ENCODE measurements around the gene LILRB5.
"Not testable (repeated sequence)": the region's sequence is repeated elsewhere in the genome, so short reads cannot be mapped to it uniquely, and the experiment has no call there.

LILRB5 gene

DNA sequence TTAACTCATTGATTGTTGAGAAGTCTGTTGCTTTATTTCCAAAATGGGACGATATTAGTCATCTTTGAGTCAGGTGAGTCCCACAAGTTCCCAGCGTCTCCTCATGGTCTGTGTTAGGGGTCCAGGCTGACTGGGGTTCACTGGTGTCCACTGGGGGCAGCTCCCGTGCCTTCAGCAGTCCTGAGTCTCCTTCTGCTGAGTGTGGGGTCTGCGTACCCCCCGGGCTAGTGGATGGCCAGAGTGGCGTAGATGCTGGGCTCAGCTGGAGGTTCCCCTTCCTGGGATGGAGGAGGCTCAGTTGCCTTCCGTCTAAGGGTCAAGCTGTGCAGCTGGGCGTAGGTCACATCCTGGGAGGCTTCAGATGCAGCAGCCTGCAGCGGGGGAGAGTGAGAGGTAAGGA lies 40.2 kb downstream of the LILRB5 start:
- DNase-seq: no peak

DNA sequence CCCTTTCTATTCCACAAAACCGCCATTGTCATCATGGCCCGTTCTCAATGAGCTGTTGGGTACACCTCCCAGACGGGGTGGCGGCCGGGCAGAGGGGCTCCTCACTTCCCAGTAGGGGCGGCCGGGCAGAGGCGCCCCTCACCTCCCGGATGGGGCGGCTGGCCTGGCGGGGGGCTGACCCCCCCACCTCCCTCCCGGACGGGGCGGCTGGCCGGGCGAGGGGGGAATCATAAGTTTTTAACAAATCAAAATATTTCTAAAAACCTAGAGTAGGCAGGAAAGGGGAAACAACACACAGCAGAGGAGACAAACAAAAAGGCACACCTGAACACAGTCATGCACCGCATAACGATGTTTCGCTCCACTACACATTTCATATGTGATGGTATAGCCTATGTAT lies 42.3 kb downstream of the LILRB5 start:
- DNase-seq: not testable (repeated sequence)

DNA sequence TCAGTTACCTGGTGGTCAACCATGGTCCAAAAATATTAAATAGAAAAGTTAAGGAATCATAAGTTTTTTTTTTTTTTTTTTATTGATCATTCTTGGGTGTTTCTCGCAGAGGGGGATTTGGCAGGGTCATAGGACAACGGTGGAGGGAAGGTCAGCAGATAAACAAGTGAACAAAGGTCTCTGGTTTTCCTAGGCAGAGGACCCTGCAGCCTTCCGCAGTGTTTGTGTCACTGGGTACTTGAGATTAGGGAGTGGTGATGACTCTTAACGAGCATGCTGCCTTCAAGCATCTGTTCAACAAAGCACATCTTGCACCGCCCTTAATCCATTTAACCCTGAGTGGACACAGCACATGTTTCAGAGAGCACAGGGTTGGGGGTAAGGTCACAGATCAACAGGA lies 42.9 kb downstream of the LILRB5 start:
- DNase-seq: not testable (repeated sequence)

DNA sequence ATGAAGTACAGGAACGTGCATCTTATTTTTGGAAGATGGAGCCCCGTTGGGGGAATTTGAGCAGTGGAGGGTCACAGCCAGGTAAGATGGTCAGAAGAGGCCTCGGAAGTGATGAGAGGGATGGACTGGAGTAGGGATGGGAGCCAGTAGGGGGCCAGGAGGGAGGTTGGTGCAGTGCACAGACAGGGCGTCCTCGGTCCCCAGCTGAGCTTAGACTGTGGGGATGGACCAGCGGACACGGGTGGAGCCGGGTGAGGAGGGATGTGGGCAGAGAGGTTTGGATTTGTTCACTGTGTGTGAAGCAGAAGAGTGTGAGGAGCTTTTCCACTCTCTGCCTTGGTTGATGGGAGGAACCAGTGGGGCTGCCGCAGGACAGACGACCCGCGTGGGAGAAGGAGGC lies 45.8 kb downstream of the LILRB5 start:
- DNase-seq: no peak

DNA sequence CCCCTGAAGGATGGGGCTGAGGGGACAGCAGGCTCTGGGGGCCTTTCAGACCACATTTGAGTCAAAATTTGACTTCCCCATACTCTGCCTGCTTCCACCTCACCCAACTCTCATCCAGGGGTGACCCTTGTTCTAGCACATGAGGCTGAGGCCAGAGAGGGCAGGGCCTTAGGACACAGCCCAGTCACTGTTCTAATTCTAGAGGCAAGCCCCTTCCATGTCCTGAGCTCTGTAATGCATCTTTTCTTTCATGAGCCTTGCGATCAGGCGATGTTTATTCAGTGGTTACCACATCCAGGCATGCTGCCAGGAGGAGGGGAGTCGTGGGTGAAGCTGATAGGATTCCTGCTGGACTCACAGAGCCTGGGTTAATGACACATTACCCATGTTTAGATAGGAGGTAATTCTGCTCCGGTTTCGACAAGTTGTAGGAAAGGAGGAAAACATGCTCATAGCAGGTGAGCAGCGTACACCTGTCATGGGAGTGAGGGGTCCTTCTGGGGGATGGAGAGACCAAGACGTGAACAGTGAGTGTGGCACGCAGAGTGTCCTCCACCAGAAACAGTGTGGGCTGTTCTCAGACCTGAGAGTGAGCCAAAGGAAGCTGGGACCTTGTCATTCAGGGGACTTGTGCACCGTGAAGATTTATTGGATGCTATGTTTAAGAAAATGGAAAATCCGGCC lies 47.1 kb downstream of the LILRB5 start:
- DNase-seq: peak in 51 of 58 donors; percentile 9 to 86 (median 58)

DNA sequence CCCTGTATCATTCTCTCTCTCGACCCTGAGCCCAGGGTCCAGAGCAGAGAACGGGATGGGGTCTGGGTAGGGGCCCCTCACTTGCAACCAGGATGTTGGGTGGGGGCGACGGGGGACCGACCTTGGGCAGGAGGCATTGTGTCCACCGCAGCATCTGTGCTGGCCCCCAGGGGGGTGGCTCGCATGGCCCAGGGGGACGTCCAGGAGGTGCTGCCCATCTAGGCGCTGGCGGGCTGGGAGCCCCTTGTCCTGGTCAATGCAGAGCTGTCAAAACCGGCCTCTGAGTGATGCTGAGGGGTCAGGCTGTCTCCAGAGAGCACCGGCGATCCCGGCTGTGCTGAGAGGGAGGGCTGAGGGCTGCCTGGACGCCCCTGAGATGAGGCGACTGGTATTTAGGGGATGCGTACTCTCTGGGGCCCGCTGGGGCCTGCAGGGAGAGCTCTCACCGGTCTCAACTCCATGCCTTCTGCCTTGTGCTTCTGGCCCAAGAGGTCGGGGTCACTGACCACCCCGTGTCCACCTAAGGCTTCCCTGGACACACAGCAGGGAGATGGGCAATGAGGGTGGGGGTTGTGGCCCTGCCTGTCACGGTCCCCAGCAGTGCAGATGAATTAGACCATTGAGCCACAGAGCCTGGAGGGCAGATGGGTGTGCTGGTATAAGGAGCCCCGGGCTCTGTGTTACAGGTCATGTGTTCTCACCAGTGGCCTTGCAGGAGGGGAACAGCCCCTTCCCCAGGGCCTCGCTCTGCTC lies 47.8 kb downstream of the LILRB5 start:
- peak in 26 of 58 donors; percentile 15 to 81 (median 42) for DNase-seq

DNA sequence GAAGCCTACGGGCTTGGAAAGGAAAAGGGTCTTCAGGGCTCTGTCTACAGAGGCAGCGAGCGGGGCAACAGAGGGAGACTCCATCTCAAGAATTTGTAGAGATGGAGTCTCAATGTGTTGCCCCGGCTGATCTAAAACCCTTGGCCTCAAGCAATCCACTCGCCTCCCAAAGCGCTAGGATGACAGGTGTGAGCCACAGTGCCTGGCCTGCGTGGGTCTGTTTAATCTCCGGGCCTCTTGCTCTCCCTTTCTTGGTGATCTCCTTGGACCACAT lies 48.4 kb downstream of the LILRB5 start:
- no peak for DNase-seq

DNA sequence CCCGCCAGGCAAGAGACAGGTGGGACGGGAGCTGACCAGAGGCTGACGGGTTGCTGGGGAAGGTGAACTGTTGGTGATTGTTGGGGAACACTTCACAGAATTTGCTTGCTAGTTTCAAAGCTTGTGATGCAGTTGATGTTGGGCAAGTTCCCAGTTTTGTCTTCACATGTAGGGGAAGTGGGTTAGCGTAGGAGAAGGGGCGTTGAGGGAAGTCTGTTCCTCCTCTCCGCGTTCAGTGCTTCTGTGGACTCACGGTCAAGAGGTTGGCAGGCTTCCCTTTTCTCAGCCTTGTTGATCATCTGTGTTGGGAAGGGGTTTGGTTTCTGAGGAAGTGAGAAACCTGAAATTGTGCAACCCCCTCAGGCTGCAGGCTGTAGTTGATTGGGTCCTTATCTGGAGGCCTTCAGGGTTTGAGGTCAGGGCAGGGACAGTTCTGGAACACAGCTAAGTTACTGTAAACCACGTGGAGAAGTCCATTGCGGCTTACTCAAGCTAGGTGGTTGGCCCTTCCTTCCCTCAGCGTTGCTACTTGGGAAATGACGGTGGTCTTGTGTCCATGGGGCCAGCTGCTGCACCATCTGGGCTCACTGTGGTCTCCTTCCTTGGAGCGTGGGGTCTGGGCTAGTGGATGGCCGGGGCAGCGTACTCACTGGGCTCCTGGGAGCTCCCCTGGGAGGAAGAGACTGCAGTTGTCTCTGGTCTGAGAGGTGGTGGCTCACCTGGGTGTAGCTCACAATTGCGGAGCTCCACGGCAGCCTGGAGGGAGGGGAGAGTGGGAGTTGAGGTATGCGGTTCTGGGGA lies 48.9 kb downstream of the LILRB5 start:
- peak in 38 of 58 donors; percentile 9 to 83 (median 38) for DNase-seq

DNA sequence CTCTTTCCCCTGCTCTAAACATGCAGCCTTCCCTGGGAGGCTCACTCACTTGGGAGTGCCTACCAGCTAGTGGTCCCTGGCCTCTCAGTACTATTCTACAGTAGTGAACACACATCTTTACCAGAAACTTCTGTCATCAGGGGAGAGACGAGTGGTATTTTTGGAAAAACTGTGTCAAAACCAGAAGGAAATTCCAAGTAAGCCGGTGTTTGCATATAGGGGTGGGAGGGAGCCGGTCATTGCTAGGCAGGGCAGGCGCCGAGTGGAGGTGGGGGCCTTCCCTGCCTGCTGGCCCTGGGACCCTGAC lies 49.4 kb downstream of the LILRB5 start:
- no peak for DNase-seq

DNA sequence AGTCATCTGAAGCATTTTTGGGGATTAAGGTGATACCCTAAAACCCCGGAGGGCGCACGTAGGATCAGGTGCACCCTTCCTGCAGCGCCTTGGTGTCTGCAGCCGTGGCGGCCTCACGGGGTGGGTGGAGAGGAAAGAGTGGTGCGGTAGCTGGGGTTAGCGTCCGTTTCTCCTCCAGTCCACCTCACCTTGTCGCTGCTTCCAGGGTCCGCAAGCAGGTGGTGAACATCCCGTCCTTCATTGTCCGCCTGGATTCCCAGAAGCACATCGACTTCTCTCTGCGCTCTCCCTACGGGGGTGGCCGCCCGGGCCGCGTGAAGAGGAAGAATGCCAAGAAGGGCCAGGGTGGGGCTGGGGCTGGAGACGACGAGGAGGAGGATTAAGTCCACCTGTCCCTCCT lies 49.9 kb downstream of the LILRB5 start:
- not testable (repeated sequence) for DNase-seq

DNA sequence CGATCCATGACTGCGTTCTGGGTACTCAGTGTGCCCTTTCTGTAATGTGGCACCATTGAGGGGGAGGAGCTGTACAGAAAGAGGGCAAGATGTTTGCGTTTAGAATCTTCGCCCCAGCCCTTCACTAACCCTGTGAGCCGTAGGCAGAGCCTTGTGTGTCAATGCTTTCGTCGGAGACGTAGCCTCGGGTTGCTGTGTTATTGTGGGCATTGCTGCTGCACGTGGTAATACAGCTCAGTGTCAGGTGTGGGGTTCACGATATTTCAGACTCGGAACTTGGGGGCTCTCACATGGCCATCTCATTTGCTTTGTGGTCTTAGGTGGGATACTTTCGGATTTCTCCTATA lies 50.3 kb downstream of the LILRB5 start:
- no peak for DNase-seq

DNA sequence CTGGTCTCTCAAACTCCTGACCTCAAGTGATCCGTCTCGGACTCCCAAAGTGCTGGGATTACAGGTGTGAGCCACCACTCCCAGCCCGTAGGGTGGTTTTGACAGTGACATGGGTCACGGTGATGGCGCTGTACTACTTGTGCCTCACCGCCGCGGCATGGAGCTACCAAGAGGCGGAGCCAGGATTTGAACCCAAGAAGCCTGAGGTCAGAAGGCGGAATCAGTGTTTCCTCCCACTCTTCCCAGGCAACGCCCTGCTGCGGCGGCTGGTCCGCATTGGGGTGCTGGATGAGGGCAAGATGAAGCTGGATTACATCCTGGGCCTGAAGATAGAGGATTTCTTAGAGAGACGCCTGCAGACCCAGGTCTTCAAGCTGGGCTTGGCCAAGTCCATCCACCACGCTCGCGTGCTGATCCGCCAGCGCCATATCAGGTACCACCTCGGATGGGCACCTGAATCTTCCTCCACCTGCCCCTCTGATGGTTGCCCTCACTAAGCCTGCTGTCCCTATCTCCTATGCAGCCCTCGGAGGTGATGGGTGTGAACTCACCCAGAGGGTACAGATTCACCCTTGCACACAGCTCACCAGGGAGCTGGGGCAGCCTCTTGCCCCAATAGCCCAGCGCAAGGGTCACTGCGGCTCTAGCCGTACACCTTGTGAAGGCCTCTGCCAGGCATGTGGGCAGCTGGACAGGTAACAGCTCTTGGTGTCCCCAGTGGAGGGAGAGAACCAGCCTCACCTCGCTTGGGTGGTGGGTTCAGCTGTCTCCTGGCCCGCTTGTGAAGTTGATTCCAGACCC lies 50.8 kb downstream of the LILRB5 start:
- peak in 1 of 58 donors; percentile 1 for DNase-seq

DNA sequence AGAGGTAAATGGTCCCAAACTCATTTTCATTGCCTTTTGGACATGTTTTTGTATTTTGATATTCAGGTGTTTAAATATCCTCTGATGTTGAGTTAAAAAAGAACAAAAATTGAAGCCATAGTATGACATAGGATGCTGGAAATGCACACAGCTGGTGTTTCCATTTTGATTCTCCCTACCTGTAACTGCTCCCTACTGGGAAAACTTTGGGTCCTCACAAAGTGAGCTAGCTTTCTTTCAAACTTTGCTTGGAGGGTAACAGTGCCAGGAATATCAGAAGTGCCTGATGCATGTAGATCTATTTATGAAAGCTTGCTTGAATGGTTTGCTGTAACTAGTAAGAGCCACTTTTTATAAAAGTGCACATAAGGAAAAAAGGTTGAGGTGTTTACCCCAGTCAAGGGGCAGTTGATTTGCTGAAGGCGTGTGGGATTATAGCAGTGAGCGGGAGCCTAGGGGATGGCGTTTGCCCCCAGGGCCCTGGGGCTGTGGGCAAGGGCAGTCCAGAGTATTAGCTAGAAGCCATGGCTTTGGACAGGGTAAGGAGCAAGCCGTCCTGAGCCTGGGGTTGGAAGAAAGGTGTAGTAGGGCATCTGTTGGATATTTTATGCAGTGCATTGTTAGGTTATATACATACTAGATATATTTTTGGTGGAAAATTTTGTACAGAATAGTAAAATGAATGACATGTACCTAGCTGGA lies 52.2 kb downstream of the LILRB5 start:
- DNase-seq: no peak

DNA sequence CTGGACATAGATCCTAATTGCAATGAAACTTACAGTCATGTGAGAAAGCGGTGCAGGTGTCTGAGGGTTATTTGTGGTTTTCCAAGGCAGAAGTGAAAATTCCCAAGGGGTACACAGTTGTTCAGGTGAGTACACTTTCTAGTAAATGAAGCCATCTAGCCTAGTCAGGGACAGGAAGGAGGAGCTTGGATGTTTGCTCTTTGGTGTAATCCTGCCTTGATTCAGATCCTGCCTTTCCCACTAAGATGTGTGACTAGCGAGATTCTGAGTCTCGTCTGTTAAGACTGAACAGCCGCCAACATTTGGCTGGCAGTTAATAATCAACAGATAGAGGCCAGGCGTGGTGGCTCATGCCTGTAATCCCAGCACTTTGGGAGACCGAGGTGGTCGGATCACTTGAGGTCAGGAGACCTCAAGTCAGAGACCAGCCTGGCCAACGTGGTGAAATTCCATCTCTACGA lies 53.9 kb downstream of the LILRB5 start:
- no peak for DNase-seq

DNA sequence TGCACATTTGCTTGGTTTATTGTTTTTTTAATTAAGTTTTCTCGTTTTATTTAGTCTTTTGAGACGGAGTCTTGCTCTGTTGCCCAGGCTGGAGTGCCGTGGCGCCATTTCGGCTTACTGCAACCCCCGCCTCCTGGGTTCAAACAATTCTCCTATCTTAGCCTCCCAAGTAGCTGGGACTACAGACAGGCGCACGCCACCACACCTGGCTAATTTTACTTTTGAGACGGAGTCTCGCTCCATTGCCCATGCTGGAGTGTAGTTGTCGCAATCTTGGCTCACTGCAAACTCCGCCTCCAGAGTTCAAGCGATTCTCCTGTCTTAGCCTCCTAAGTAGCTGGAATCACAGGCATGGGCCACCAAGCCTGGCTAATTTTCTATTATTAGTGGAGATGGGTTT lies 55.1 kb downstream of the LILRB5 start:
- DNase-seq: no peak

DNA sequence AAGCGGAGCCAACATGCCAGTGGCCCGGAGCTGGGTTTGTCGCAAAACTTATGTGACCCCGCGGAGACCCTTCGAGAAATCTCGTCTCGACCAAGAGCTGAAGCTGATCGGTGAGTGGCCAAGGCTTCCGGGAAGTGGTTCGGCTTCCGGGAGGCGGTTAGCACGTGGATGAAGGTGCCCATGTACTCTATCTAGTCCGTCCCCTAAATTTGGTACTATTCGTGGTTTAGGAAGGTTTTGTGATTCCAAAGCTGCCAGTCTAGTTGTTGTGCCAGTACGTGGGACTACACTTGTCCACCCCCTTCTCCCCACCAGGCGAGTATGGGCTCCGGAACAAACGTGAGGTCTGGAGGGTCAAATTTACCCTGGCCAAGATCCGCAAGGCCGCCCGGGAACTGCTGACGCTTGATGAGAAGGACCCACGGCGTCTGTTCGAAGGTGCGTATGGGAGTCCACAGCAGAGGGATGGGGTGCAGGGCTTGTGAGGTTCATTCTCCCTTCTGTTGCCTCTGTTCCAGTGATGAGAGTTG lies 55.8 kb downstream of the LILRB5 start:
- no peak for DNase-seq

Data from anterior cingulate cortex (tissue), 58 donors.